Osteoblast (primary cell): ENCODE results near the gene FOXI2. TPM values are rescaled to one million over a fixed set of nuclear protein-coding genes. Genes with fewer than 3 reads are reported as not detected.

Source experiments
- DNase-seq: peaks from one replicate; pipeline ENCODE4 v3.0.0; 2011; ENCODE audit warnings: low spot score, mixed read lengths; ENCODE audit not compliant: insufficient read length; ENCODE audit errors: missing footprints
- H2AFZ ChIP-seq: 2 replicates; pipeline ENCODE4 v1.6.0; 2011; ENCODE audit warnings: mild to moderate bottlenecking, low read length
- H3K27ac ChIP-seq: 2 replicates; pipeline ENCODE4 v1.5.1; 2011; ENCODE audit warnings: mild to moderate bottlenecking, low read depth, low read length, moderate library complexity
- H3K27me3 ChIP-seq: 2 replicates; pipeline ENCODE4 v1.6.0; 2012; ENCODE audit warnings: mild to moderate bottlenecking, control low read depth, inconsistent platforms, low read length, moderate library complexity; ENCODE audit not compliant: insufficient read depth
- H3K36me3 ChIP-seq: 2 replicates; pipeline ENCODE4 v1.5.1; 2011; ENCODE audit warnings: mild to moderate bottlenecking, low read length, control low read depth, moderate library complexity; ENCODE audit not compliant: insufficient read depth
- H3K4me1 ChIP-seq: 2 replicates; pipeline ENCODE4 v1.5.1; 2011; ENCODE audit warnings: mild to moderate bottlenecking, low read length, control low read depth, moderate library complexity; ENCODE audit not compliant: insufficient read depth
- H3K4me2 ChIP-seq: 2 replicates; pipeline ENCODE4 v1.6.0; 2011; ENCODE audit warnings: mild to moderate bottlenecking, low read length; ENCODE audit not compliant: insufficient read depth
- H3K4me3 ChIP-seq: fragments of 200-600 bp; sonication (generic); 3 replicates; pipeline ENCODE4 v1.5.1; 2012; ENCODE audit warnings: mild to moderate bottlenecking, low read length, inconsistent platforms; ENCODE audit not compliant: insufficient read depth
- H3K79me2 ChIP-seq: 2 replicates; pipeline ENCODE4 v1.6.0; 2012; ENCODE audit warnings: mild to moderate bottlenecking, low read length, control low read depth, inconsistent platforms; ENCODE audit not compliant: insufficient read depth
- H3K9me3 ChIP-seq: 2 replicates; pipeline ENCODE4 v1.5.1; 2011; ENCODE audit warnings: low read depth, low read length, control low read depth
- H4K20me1 ChIP-seq: 2 replicates; pipeline ENCODE4 v1.6.0; 2012; ENCODE audit warnings: mild to moderate bottlenecking, low read length, control low read depth; ENCODE audit not compliant: insufficient read depth
- total RNA-seq: library from RNA; depleted of rRNA; stranded (reverse); fragments of >200 nt; gene quantifications from 2 replicates; pipeline ENCODE4 v1.2.3, GENCODE V29; 2012
- TF ChIP-seq, protein P1 (sequence below): IDR thresholded peaks from 2 replicates; pipeline ENCODE4 v1.5.1; 2011; ENCODE audit warnings: mild to moderate bottlenecking, low read depth, low read length, moderate library complexity; ENCODE audit errors: extremely low read depth

FOXI2 gene
- total RNA-seq, 1 donor, result not detected

DNA sequence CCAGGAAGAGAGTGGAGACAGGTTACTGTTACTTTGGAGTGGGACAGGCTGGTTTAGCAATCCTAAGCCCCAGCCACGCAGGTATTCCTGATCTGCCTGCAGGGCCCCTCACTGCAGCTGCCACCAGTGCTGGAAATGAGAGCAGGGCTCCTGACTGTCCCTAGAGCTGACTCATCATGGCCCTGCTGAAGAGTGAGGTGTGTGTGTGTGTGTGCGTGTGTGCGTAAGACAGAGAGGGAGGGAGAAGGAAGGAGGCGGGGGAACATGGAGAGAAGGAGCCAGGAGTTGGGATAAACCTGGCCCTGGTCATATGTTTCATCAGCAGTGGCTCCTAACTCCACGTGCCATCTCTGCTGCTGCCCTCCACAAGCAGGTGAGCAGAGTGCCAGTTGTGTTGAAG, 3.6 kb downstream of the FOXI2 start:
- Histone ChIP-seq H3K36me3 (no peaks in the 10 kb centered on the region), H3K4me2 (no peak overlapping the region), H3K9me3 (no peaks in the 10 kb centered on the region), H3K27ac (no peak overlapping the region), H3K79me2 (no peaks in the 10 kb centered on the region), H2AFZ (no peak overlapping the region), H3K27me3 (peaks cover 21% of the 10 kb centered on the region), H3K4me1 (no peaks in the 10 kb centered on the region), H3K4me3 (no peak overlapping the region), H4K20me1 (no peaks in the 10 kb centered on the region)
- TF ChIP-seq, protein P1, sequence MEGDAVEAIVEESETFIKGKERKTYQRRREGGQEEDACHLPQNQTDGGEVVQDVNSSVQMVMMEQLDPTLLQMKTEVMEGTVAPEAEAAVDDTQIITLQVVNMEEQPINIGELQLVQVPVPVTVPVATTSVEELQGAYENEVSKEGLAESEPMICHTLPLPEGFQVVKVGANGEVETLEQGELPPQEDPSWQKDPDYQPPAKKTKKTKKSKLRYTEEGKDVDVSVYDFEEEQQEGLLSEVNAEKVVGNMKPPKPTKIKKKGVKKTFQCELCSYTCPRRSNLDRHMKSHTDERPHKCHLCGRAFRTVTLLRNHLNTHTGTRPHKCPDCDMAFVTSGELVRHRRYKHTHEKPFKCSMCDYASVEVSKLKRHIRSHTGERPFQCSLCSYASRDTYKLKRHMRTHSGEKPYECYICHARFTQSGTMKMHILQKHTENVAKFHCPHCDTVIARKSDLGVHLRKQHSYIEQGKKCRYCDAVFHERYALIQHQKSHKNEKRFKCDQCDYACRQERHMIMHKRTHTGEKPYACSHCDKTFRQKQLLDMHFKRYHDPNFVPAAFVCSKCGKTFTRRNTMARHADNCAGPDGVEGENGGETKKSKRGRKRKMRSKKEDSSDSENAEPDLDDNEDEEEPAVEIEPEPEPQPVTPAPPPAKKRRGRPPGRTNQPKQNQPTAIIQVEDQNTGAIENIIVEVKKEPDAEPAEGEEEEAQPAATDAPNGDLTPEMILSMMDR, result no peak
- DNase-seq, result peak; percentile 36

DNA sequence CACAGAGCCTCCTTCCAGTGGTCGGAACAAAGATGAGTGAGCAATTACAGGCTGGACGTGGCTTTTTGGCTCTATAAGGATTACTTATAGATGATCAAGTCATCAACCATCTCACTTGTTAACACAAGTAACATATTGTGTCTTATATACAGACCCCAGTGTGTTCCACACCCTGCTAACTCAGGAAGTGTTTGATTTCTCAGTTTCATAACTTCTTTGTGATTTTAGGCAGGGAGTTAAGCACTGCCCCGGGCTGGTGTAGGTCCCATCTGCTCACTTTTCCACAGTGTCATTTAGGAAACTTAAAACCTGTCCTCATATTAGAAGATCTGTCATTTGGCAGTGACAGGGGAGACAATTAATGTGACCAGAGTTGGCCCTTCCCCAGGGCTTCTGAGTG, 6.2 kb downstream of the FOXI2 start:
- H3K27ac ChIP-seq, result no peak overlapping the region
- H3K27me3 ChIP-seq, result peaks cover 2% of the 10 kb centered on the region
- no peaks in the 10 kb centered on the region for H4K20me1 ChIP-seq
- H3K4me1 ChIP-seq, result no peaks in the 10 kb centered on the region
- no peaks in the 10 kb centered on the region for H3K79me2 ChIP-seq
- TF ChIP-seq, protein P1, result no peak
- H3K4me3 ChIP-seq, result no peak overlapping the region
- no peak for DNase-seq
- H3K36me3 ChIP-seq, result no peaks in the 10 kb centered on the region
- H2AFZ ChIP-seq, result no peak overlapping the region
- no peak overlapping the region for H3K4me2 ChIP-seq
- no peaks in the 10 kb centered on the region for H3K9me3 ChIP-seq

DNA sequence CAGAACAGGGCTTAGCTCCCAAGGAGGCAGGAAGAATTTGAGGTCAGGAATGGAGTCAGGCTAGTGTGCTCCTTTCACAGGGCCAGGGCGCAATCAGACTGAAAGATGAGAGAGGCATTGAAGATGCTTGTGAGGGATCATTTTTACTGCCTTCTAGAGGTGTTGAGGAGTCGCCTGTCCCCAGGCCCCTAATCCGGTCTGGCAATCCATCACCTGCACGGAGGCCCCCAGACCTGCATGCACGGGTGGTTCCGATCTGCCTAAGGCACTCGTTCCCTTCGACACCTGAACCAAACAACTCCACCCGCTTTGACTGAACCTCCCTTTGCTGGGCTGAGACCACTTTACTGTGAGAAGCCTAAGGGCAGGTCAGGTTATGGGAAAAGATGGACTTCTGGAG, 8.0 kb downstream of the FOXI2 start:
- Histone ChIP-seq H2AFZ (no peak overlapping the region), H3K36me3 (no peaks in the 10 kb centered on the region), H3K4me3 (no peak overlapping the region), H3K79me2 (no peaks in the 10 kb centered on the region), H3K9me3 (no peaks in the 10 kb centered on the region), H3K27ac (no peak overlapping the region), H4K20me1 (no peaks in the 10 kb centered on the region), H3K4me1 (no peaks in the 10 kb centered on the region), H3K27me3 (no peaks in the 10 kb centered on the region), H3K4me2 (no peak overlapping the region)
- no peak for DNase-seq
- TF ChIP-seq, protein P1, result no peak

DNA sequence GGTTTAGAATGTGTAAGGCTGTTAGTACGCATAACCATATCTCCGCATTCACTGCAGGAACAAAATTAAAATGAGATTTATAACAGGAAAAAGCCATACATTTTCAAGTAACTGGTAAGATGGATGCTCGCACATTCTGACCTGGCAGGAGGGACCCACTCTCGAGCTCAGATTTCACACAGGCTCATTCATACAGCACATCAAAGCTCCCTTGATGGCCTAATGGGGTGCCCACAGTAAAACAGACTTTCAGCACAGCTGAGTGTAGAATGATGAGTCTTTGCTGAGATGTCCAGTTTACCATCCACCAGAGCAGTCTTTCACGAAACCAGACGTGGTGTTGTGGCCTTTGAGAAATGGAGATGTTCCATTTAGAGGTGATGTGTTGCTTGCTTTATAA, 8.9 kb downstream of the FOXI2 start:
- TF ChIP-seq, protein P1, result no peak

More for the DNA sequence above, 8.9 kb downstream of the FOXI2 start:
- DNase-seq, result no peak
- Histone ChIP-seq H3K9me3 (no peaks in the 10 kb centered on the region), H3K36me3 (no peaks in the 10 kb centered on the region), H3K4me2 (no peak overlapping the region), H3K4me3 (no peak overlapping the region), H4K20me1 (no peaks in the 10 kb centered on the region), H3K27me3 (no peaks in the 10 kb centered on the region), H2AFZ (no peak overlapping the region), H3K27ac (no peak overlapping the region), H3K79me2 (no peaks in the 10 kb centered on the region), H3K4me1 (no peaks in the 10 kb centered on the region)
